DOHH2 (cell line): ENCODE measurements around the gene HELZ.

Experiments
- H3F3A ChIP-seq: fragments of 200-600 bp; sonication (generic), shearing (Covaris generic); 2 replicates; pipeline ENCODE4 v1.6.0; 2016; ENCODE audit warnings: antibody characterized with exemption, mild to moderate bottlenecking; ENCODE audit not compliant: control insufficient read depth, insufficient read depth
- H3K27ac ChIP-seq: fragments of 200-600 bp; sonication (generic); 2 replicates; pipeline ENCODE4 v1.5.1; 2014; ENCODE audit warnings: low read depth, mild to moderate bottlenecking, low read length, moderate library complexity
- H3K27me3 ChIP-seq: fragments of 200-600 bp; sonication (generic); 2 replicates; pipeline ENCODE4 v1.6.1; 2014; ENCODE audit warnings: mild to moderate bottlenecking, low read length, mixed read lengths; ENCODE audit not compliant: control insufficient read depth
- H3K36me3 ChIP-seq: fragments of 200-600 bp; sonication (generic); 2 replicates; pipeline ENCODE4 v1.6.1; 2014; ENCODE audit warnings: mild to moderate bottlenecking, low read length, moderate library complexity, mixed read lengths; ENCODE audit not compliant: control insufficient read depth
- H3K4me1 ChIP-seq: fragments of 200-600 bp; sonication (generic); 2 replicates; pipeline ENCODE4 v1.6.1; 2014; ENCODE audit warnings: mild to moderate bottlenecking, low read length, mixed read lengths; ENCODE audit not compliant: control insufficient read depth
- H3K4me2 ChIP-seq: fragments of 200-600 bp; sonication (generic); 2 replicates; pipeline ENCODE4 v1.6.0; 2014; ENCODE audit warnings: mild to moderate bottlenecking, low read length, moderate library complexity
- H3K4me3 ChIP-seq: fragments of 200-600 bp; sonication (generic); 2 replicates; pipeline ENCODE4 v1.5.1; 2014; ENCODE audit warnings: mild to moderate bottlenecking, low read length, mixed read lengths
- H3K79me2 ChIP-seq: fragments of 200-600 bp; sonication (generic); 2 replicates; pipeline ENCODE4 v1.6.1; 2014; ENCODE audit warnings: mild to moderate bottlenecking, low read length, mixed read lengths; ENCODE audit not compliant: control insufficient read depth
- H3K9me2 ChIP-seq: fragments of 200-600 bp; sonication (generic); replicated peaks from 2 replicates; pipeline ENCODE4 v1.6.1; 2014; ENCODE audit warnings: mild to moderate bottlenecking, low read length, mixed read lengths; ENCODE audit not compliant: control insufficient read depth
- H3K9me3 ChIP-seq: fragments of 200-600 bp; sonication (generic); 2 replicates; pipeline ENCODE4 v1.6.1; 2014; ENCODE audit warnings: antibody characterized with exemption, low read length, mixed read lengths; ENCODE audit not compliant: control insufficient read depth, insufficient read depth
- H4K20me1 ChIP-seq: fragments of 200-600 bp; sonication (generic); 2 replicates; pipeline ENCODE4 v1.6.0; 2014; ENCODE audit warnings: low read depth, mild to moderate bottlenecking, antibody characterized with exemption, low read length, moderate library complexity; ENCODE audit not compliant: control insufficient read depth, insufficient read depth
- CTCF ChIP-seq: fragments of 200-600 bp; sonication (generic); IDR thresholded peaks from one replicate; pipeline ENCODE4 v1.5.1; 2014; ENCODE audit warnings: antibody characterized with exemption, mild to moderate bottlenecking, low read depth, low read length; ENCODE audit not compliant: poor library complexity, severe bottlenecking
- EZH2phosphoT487 ChIP-seq: fragments of 200-600 bp; sonication (generic); IDR thresholded peaks from 2 replicates; pipeline ENCODE4 v1.6.1; 2017; ENCODE audit warnings: borderline replicate concordance, mild to moderate bottlenecking, antibody characterized with exemption, low read length, moderate library complexity, mixed read lengths

The HELZ gene

GRCh38 chr17:67058036-67058435, 187.0 kb downstream of the HELZ start:
- no peaks in the 10 kb centered on the region for H3K9me3 ChIP-seq
- H3F3A ChIP-seq: no peaks in the 10 kb centered on the region
- H3K4me1 ChIP-seq: peaks cover 12% of the 10 kb centered on the region
- no peak overlapping the region for H3K4me3 ChIP-seq
- no peaks in the 10 kb centered on the region for H3K27me3 ChIP-seq
- no peaks in the 10 kb centered on the region for H3K36me3 ChIP-seq
- H3K4me2 ChIP-seq: no peak overlapping the region
- H3K79me2 ChIP-seq: no peaks in the 10 kb centered on the region
- no peak overlapping the region for H3K27ac ChIP-seq
- no peaks in the 10 kb centered on the region for H4K20me1 ChIP-seq
- no peaks in the 10 kb centered on the region for H3K9me2 ChIP-seq
- TF ChIP-seq CTCF (no peak), EZH2phosphoT487 (no peak)

GRCh38 chr17:67056746-67057490, 188.1 kb downstream of the HELZ start:
- Histone ChIP-seq H3K4me1 (peaks cover 12% of the 10 kb centered on the region), H3K27ac (no peak overlapping the region), H3K4me2 (peak overlapping the region; percentile 42), H3K4me3 (no peak overlapping the region), H3F3A (no peaks in the 10 kb centered on the region), H3K36me3 (no peaks in the 10 kb centered on the region), H3K79me2 (no peaks in the 10 kb centered on the region), H3K27me3 (no peaks in the 10 kb centered on the region), H3K9me3 (no peaks in the 10 kb centered on the region), H3K9me2 (no peaks in the 10 kb centered on the region), H4K20me1 (no peaks in the 10 kb centered on the region)
- TF ChIP-seq EZH2phosphoT487: no peak
- no peak for TF ChIP-seq CTCF

- no peaks in the 10 kb centered on the region for H3K27me3 ChIP-seq
- H3K27ac ChIP-seq: no peak overlapping the region
- no peaks in the 10 kb centered on the region for H3K9me3 ChIP-seq
- H3K4me2 ChIP-seq: peak overlapping the region; percentile 42
- H3K4me3 ChIP-seq: no peak overlapping the region
- no peak for TF ChIP-seq CTCF
- TF ChIP-seq EZH2phosphoT487: no peak
- no peaks in the 10 kb centered on the region for H3K36me3 ChIP-seq
- no peaks in the 10 kb centered on the region for H4K20me1 ChIP-seq
- H3K79me2 ChIP-seq: no peaks in the 10 kb centered on the region
- peaks cover 12% of the 10 kb centered on the region for H3K4me1 ChIP-seq
- no peaks in the 10 kb centered on the region for H3F3A ChIP-seq
- no peaks in the 10 kb centered on the region for H3K9me2 ChIP-seq
These were observed 188.9 kb downstream of the HELZ start for GRCh38 chr17:67055811-67056745.
